Measurements from ENCODE around the gene DGKE. TPM values are rescaled to one million over a fixed set of nuclear protein-coding genes. Genes with fewer than 3 reads are reported as not detected.

DGKE gene
- total and polyA plus RNA-seq, 2 of the 8 experiments (the other 6 are each of a cell fraction or from before 2014, with no cell fraction given), result 1.7 to 7.4 TPM

- peak; percentile 23; the same call in 1 of the 2 replicates for TF ChIP-seq TAF1 (IDR thresholded peaks at IDR 0.05; ENCODE audit: low read depth, low read length)
- no peak for TF ChIP-seq RFX5 (IDR thresholded peaks at IDR 0.05; ENCODE audit: borderline replicate concordance, low read depth, low read length)
- TF ChIP-seq SIX5 (IDR thresholded peaks at IDR 0.05; ENCODE audit: low read depth, low read length), result no peak
- no peak for TF ChIP-seq TBP (IDR thresholded peaks at IDR 0.05; ENCODE audit: low read depth, low read length)
Observed at GRCh38 chr17:56833057-56833808, 718 bp upstream of the DGKE start (continued).
